GM19438 (cell line): ENCODE measurements around the gene FXN.
"Not testable (repeated sequence)": the region's sequence is repeated elsewhere in the genome, so short reads cannot be mapped to it uniquely, and the experiment has no call there.

Experiments used
- ATAC-seq: cut with Tn5 transposase; IDR thresholded peaks from one replicate; pipeline ENCODE4 v1.9.1; 2021; ENCODE audit warnings: low read depth; ENCODE audit not compliant: unreplicated experiment

The FXN gene

DNA sequence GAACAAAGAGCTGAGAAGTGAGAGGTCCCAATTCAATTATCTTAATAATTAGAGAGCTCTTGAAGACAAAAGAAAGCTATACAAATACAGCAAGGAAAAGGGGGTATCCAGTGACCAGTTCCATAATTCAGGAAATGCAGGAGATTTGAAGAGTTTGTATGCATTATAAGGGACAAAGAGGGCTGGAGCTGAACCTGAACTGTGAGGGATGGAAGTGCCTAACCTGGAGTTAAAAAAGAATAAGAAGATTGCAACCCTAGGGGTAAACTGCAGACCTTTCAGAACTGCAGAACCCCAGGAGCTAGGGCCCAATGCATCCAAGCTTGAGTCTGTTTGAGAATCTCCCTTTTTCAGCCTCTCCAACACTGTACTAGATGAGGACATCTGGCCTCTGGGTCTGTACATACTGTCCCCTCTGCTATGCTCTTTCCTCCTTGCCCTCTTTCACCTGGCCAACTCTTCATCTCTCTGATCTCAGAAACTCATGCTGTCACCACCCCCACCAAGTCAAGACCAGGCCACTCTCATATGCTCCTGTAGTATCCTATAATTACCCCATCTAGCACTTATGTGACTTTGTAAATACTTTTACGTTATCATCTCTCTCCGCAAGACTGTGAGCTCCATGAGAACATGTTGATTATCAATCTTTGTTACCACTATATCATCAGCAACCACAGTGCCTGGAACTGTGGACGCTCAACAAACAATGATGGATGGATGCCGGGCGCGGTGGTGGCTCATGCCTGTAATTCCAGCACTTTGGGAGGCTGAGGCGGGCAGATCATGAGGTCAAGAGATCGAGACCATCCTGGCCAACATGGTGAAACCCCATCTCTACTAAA is 15.0 kb upstream of the FXN start:
- no peak for ATAC-seq

DNA sequence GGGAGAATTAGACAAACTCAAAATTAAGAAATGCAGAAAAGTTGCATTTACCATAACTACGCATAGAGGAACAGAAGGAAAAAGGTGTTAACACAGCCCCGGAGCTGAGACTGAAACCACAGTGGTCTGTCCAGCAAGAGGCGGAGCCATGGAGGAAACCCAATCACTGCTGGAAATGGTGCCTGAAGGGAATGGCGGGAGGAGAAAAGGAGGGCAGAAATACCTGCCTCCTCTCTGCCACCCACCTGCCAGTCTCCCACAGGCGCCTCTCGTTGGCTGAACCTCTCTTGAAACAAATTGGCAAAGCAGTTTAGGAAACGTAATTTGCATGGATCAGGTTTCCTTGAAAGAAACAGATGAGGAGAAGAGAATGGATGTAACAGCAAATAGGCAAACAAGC is 11.9 kb upstream of the FXN start:
- ATAC-seq, result no peak

DNA sequence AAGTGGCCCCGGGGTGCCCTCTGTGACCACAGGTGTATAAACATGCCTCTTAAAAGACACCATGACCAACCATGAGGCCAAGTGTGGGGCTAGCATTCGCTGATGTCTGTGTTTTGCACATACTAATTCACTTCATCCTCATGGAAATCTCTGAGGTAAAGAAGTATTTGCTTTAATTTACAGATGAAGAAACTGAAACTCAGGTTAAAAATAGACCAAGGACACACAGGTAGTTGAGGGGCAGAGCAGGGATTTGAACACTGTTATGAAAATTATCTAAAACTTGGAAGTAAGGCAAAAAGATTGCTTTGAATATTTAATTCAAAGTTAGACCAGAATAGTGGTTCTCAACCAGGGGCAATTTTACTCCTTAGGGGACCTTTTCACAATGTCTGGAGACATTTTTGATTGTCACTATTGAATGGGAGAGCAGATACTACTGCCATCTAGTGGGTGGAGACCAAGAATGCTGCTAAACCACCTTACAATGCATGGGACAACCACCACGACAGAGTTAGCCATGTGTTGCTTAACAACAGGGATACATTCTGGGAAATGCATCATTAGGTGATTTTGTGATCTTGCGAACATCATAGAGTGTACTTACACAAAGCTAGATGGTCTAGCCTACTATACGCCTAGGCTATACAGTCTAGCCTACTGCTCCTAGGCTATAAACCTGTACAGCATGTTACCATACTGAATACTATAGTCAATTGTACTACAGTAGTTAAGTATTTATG is 8.0 kb upstream of the FXN start:
- peak; percentile 74 for ATAC-seq

DNA sequence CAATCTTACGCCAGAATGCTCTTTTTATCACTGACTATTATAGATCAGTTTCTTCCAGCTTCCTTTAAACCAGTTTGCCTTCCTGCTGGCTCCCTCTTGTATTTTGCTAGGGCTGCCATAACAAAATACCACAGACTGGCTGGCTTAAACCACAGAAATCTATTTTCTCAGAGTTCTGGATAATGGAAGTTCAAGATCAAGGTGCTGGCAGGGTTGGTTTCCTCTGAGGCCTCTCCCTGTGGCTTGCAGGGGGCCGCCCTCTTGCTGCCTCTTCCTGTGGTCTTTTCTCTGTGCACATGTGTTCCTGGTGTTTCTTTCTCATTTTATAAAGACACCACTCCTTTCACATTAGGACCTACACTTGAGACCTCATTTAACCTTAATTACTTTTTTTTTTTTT is 6.8 kb upstream of the FXN start:
- ATAC-seq, result no peak

DNA sequence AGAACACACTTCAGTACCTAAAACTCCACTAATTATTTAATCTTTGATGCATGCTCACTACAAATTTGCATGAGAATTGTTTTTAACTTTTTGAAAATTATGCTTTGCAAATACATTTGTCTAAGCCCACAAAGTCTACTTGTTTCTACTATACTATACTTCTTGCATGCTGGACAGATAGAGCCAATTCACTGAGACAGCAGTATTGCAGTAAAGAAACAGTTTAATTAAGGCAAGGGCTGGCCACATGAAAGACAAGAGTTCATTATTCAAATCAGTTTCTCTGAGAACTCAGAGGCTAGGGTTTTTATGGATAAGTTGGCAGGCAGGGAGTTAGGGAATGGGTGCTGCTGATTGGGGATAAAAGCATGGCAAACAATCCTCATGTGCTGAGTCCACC is 6.0 kb upstream of the FXN start:
- no peak for ATAC-seq

DNA sequence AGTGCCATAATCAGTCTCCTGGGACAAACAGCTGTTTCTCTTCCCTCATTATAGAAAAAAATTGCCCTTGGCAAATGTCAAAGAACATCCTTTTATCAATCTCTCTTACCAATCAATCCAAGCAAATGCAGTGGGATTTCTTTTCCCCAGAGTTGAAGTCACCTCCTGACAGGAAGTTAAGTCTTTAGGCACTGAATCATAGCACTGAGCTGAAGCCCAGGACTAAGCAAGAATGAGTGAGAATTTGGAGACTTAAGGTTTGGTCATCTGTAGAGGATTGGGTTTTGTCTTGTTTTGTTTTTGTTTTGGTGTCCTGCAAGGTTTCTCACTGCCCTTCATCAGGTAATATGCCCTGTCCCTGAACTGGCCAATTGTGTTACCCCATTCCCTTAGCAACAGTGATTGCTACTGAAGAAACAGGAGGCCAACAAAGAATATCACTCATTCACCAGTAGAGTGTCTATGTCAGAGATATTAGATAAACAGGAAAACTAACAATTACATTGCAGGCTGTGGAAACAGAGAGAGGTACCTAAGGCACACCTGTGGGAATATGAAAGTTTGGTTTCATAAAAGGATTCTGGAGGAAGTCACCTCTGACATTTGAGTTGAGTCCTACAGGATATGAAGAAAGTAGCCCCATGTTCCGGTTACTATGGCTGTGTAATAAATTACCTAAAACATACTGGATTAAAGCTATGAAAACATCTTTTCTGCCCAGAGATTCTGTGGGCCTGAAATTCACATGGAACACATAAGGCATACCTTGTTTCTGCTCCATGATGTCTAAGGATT is 4.5 kb upstream of the FXN start:
- no peak for ATAC-seq

DNA sequence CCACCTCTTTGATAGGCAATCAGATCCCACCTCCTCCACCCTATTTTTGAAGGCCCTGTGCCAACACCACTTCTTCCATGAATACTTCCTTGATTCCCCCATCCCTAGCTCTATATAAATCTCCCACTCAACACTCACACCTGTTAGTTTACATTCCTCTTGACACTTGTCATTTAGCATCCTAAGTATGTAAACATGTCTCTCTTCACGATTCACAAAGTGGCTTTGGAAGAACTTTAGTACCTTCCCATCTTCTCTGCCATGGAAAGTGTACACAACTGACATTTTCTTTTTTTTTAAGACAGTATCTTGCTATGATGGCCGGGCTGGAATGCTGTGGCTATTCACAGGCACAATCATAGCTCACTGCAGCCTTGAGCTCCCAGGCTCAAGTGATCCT is 1.5 kb upstream of the FXN start:
- no peak for ATAC-seq

DNA sequence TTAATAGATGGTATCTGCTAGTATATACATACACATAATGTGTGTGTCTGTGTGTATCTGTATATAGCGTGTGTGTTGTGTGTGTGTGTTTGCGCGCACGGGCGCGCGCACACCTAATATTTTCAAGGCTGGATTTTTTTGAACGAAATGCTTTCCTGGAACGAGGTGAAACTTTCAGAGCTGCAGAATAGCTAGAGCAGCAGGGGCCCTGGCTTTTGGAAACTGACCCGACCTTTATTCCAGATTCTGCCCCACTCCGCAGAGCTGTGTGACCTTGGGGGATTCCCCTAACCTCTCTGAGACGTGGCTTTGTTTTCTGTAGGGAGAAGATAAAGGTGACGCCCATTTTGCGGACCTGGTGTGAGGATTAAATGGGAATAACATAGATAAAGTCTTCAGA is 757 bp downstream of the FXN start:
- peak; percentile 41 for ATAC-seq

DNA sequence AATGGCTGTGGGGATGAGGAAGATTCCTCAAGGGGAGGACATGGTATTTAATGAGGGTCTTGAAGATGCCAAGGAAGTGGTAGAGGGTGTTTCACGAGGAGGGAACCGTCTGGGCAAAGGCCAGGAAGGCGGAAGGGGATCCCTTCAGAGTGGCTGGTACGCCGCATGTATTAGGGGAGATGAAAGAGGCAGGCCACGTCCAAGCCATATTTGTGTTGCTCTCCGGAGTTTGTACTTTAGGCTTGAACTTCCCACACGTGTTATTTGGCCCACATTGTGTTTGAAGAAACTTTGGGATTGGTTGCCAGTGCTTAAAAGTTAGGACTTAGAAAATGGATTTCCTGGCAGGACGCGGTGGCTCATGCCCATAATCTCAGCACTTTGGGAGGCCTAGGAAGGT is 1.2 kb downstream of the FXN start:
- no peak for ATAC-seq

DNA sequence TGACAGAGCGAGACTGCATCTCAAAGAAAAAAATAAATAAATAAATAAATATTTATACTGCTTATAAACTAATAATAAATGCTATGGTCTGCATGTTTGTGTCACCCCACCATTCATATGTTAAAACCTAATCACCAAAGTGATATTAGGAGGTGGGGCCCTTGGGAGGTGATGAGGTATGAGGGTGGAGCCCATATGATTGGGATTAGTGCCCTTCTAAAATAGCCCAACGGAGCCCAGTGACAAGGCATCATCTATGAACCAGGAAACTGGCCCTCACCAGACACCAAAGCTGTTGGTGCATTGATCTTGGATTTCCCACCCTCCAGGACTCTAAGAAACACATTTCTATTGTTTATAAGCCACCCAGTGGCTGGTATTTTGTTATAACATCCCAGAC is 5.1 kb downstream of the FXN start:
- no peak for ATAC-seq

DNA sequence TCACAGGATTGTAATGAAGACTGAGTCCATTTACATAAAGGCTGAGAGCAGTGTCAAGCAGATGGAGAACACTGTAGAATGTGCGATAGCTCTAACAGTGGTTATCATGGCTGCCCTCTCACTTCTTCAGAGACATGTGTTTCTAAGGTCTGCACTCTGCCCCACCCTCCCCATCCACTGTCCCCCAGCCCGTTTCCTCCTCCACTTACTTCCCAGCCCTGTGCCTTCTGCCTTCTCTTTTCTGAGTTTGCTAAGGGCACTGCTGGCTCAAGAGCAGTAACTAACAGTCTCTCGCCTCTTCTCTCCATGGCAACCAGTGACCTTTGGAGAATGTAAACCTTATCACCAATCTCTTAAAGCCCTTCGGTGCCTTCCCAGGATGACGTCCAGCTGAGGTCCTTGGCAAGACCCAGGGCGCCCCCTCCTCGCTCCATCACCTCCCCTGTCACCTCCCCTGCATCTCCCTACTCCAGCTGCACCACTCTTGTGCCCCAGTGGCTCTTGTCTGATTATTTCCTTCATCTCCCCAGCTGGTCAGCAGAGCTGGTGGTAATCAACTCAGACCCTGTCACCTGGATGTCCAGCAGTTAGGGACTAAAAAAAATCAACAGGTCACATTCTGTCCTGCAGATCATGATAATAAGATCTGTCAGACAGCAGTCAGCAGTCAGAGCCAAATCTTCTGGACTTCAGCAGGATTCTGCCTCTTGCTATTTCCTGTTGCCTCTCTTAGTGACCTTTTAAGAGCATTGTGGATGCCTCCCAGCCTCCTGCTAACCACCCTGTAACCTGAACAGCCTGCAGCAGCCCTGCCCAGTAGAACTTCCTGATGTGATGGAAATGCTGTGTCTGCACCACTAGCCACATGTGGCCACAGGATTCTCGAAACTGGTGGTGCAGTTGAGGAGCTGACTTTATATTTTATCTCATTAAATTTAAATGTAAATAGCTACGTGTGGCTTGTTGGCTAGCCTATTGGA is 9.0 kb downstream of the FXN start:
- no peak for ATAC-seq

DNA sequence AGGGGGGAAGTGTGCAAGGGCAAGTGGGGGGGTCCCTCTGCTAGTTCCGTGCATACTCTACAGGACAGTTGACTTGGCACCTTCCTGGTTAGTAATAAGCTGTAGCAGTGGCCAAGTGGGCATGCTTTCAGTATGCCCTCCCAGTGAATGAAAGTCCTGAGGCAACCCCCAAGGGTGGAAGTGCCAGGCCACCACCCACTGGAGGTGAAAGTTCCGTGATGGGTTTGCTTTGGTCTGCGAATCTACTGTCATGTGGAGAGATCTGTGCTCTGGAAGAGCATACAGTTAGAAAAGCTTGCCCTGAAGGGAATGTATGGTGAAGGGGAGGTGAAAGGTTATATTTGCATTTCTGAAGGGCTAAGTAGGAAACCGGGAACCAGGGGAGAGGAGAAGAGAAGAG is 10.3 kb downstream of the FXN start:
- ATAC-seq, result no peak

DNA sequence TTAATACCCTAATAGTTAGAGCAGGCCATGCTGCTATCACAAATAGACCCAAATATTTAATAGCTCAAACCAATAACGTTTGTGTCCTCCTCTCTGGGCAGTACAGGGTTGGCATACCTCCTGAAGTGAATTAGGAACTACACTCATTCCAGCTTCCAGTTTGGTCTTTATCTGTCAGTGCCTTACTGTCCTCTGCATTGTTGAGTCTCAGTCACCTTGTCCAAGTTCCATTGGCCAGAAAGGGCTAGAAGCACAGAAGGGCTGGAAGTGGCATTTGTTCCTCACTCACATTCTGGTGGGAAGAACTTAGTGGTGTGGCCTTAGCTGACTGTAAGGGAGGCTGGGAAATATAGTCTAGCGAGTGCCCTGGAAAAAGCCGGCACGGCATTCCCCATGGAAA is 11.2 kb downstream of the FXN start:
- no peak for ATAC-seq

DNA sequence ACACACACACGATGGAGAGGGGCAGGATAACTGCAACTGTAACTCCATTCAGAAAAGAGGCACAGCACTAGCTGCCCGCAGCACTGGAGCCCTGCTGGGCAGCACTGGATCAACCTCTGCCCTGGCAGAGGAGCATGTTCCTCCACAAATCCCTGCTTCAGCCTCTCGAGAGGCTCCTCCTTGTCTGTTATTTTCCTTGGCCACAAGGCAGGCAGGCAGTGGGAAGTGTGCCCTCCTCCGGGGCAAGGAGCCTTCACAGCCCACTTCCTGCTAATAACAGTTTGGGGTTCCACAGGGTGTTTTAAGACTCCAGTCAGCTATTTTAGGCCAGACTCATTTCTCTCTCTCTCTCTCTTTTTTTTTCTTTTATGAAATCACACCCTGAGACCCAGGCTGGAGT is 11.8 kb downstream of the FXN start:
- ATAC-seq, result no peak

DNA sequence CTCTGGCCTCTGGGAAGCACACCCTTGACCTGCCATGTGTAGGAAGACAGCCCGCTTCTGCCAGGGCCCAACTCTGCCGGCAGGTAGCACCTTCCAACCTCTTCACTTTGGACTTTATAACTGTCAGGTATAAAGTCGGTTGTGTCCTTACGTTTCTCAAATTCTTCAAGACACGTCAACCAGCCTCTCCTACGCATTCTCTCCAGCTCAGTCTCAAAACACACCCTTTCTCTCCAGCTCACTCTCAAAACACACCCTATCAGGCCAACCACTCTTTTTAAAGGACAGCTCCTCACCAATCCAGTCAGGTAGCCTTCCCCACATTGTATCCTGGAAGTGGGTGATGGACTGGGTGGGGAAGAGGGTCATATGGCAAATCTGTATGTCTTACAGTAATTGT is 13.5 kb downstream of the FXN start:
- ATAC-seq, result no peak

DNA sequence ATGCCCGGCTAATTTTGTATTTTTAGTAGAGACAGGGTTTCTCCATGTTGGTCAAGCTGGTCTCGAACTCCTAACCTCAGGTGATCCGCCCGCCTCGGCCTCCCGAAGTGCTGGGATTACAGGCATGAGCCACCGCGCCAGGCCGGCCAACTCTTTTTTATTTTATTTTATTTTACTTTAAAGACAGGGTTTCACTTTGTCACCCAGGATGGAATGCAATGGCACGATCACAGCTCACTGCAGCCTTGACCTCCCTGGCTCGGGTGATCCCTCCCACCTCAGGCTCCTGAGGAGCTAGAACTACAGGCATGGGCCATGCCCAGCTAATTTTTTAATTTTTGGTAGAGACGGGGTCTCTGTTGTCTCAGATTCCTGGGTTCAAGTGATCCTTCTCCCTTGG is 15.4 kb downstream of the FXN start:
- ATAC-seq, result not testable (repeated sequence)

DNA sequence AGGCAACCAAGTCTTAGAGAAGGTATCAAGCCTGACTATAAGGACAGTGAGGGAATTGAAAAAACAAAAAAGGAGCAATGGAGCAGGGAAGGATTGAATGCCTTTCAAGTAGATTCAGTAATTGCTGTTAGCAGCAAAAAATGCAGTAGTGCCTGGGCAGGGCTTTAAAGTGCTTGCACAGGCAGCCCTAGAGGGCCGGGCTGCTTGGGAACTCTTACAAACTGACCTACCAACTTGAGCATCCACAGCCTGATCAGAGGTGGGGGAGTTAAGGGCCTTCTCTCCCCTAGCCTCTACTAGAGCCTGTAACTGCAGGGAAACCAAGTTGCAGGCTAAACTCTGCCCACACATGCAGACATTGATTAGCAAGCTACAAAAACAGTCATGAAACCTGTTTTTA is 19.4 kb downstream of the FXN start:
- no peak for ATAC-seq

DNA sequence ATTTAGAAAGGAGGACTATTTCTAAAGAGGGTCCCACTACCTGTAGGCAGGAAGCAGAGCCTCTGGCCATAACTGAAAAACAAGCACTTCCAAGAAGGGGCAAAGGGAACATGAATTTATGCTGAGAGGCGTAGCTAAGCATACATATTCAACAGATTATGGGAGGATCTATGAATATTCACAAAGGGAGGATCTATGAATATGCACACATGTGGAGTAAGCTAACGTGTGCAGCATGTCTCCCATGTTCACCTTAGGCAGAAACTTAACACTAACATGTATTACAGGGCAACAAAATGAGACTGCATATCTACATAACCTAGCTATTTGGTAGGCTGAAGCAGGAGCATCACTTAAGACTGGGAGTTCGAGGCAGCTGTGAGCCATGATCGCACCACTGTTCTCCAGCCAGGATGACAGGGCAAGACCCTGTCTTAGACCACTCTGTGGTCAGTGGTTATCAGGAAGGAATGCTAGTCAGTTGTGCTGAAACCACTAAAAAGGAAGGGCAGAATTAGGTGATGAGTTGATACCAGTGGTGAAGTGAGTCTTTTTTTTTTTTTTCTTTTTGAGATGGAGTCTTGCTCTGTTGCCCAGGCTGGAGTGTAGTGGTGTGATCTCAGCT is 20.8 kb downstream of the FXN start:
- ATAC-seq, result no peak

DNA sequence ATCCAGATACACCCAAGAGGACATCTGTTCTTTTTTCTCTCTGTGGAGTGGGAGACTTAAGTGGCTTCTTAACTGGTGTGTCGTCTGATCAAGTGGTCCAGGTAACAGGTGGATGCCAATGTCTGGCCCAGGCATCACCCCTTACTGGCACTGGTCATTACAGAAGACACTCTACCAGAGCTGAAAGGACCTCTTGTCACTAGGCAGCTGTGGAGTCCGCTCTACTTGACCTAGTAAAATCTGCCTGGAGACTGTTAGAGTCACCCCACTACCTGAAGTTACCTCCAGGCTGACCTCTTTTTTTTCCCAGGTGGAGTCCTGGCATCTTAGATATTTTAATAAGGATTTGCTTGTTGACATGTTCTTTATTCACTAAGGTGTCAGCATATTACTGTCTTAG is 22.5 kb downstream of the FXN start:
- no peak for ATAC-seq

DNA sequence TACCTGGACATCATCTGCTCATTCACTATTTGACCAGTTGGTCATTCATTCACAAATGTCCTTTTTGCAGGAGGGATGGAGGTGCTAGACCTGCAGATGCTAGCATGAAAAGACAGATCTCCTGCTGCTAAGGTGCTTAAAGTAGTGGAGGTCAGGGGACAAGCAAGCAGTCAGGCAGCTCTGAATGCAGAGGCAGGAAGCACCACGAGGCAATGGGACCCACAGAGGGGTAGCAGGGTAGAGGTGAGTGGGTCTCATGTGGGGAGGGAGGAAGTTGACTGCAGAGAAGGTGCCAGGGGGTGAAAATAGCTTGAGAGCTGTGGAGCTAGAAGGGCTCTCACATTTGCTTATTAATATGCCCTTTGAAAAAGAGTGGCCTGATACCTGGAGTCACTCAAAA is 25.2 kb downstream of the FXN start:
- ATAC-seq, result no peak
